HepG2 (cell line): ENCODE data around the gene SOX12. TPM values are rescaled to one million over a fixed set of nuclear protein-coding genes. Genes with fewer than 3 reads are reported as not detected.

Experiments used
- CSRNP1 ChIP-seq: sonication (generic); formaldehyde crosslinking; IDR thresholded peaks from 2 replicates; pipeline ENCODE4 v1.8.1; 2023; ENCODE audit warnings: mild to moderate bottlenecking, missing genetic modification reagents
- DPF2 ChIP-seq: sonication (generic); formaldehyde crosslinking; IDR thresholded peaks from 2 replicates; pipeline ENCODE4 v1.4.0; 2020; ENCODE audit warnings: mild to moderate bottlenecking, low read depth, missing genetic modification reagents, borderline replicate concordance
- NBN ChIP-seq: fragments of 450-650 bp; conservative IDR thresholded peaks from 2 replicates; pipeline ENCODE4 v1.6.1; 2017
- SRSF1 ChIP-seq: fragments of 200-400 bp; formaldehyde crosslinking; optimal IDR thresholded peaks from 2 replicates; pipeline ENCODE3; 2017; ENCODE audit warnings: mild to moderate bottlenecking, low read depth, low read length, moderate library complexity
- USF2 ChIP-seq, 2 experiments: sonication (generic) in 1 of 2; formaldehyde crosslinking in 1 of 2; IDR thresholded peaks; 2 replicates each; pipeline versions ENCODE4 v1.5.1 to v1.6.1; 2011 to 2020; ENCODE audit warnings: borderline replicate concordance in 1 of 2, low read depth in 1 of 2, low read length in 1 of 2, mild to moderate bottlenecking in 1 of 2, missing genetic modification reagents in 1 of 2, moderate library complexity in 1 of 2
- ZMAT5 ChIP-seq: sonication (generic); formaldehyde crosslinking; IDR thresholded peaks from 2 replicates; pipeline ENCODE4 v1.5.0; 2020; ENCODE audit warnings: mild to moderate bottlenecking, low read depth, missing genetic modification reagents, borderline replicate concordance
- ZNF101 ChIP-seq: sonication (generic); formaldehyde crosslinking; IDR thresholded peaks from 2 replicates; pipeline ENCODE4 v1.4.0; 2020; ENCODE audit warnings: mild to moderate bottlenecking, low read depth, missing genetic modification reagents, borderline replicate concordance
- ZNF18 ChIP-seq: sonication (generic); formaldehyde crosslinking; IDR thresholded peaks from 2 replicates; pipeline ENCODE4 v1.8.0; 2022; ENCODE audit warnings: mild to moderate bottlenecking, missing genetic modification reagents; ENCODE audit not compliant: insufficient replicate concordance
- ZNF296 ChIP-seq: sonication (generic); formaldehyde crosslinking; conservative IDR thresholded peaks from 2 replicates; pipeline ENCODE4 v1.5.0; 2020; ENCODE audit warnings: mild to moderate bottlenecking, missing genetic modification reagents
- ZNF326 ChIP-seq: sonication (generic); formaldehyde crosslinking; IDR thresholded peaks from 2 replicates; pipeline ENCODE4 v1.4.0; 2020; ENCODE audit warnings: missing genetic modification reagents, borderline replicate concordance
- ZNF383 ChIP-seq: sonication (generic); formaldehyde crosslinking; IDR thresholded peaks from 2 replicates; pipeline ENCODE4 v1.4.0; 2020; ENCODE audit warnings: missing genetic modification reagents, mild to moderate bottlenecking, borderline replicate concordance
- ZNF577 ChIP-seq: sonication (generic); formaldehyde crosslinking; IDR thresholded peaks from 2 replicates; pipeline ENCODE4 v1.4.0; 2020; ENCODE audit warnings: mild to moderate bottlenecking, low read depth, missing genetic modification reagents, borderline replicate concordance
- ZNF75D ChIP-seq: sonication (generic); formaldehyde crosslinking; IDR thresholded peaks from 2 replicates; pipeline ENCODE4 v1.8.1; 2023; ENCODE audit warnings: missing genetic modification reagents, mild to moderate bottlenecking, borderline replicate concordance
- ZNF781 ChIP-seq: sonication (generic); formaldehyde crosslinking; IDR thresholded peaks from 2 replicates; pipeline ENCODE4 v1.5.1; 2020; ENCODE audit warnings: borderline replicate concordance, mild to moderate bottlenecking, missing genetic modification reagents; ENCODE audit errors: not compliant biosample characterization
- ZNF816 ChIP-seq: sonication (generic); formaldehyde crosslinking; IDR thresholded peaks from 2 replicates; pipeline ENCODE4 v1.8.0; 2022; ENCODE audit warnings: missing genetic modification reagents, mild to moderate bottlenecking, borderline replicate concordance
- polyA plus RNA-seq, 8 experiments: library from polyadenylated mRNA; depleted of rRNA in 3 of 8; stranded (reverse) in 7 of 8; unstranded in 1 of 8; fragments of >200 nt; fragmentation: Illumina TruSeq in 4 of 8; extraction: Trizol in 4 of 8; gene quantifications; 2 replicates each; pipeline versions ENCODE4 v1.2.1 to v1.2.3, GENCODE V29; 2011 to 2016; ENCODE audit warnings: low read depth in 4 of 8, missing spikeins in 1 of 8, mixed read lengths in 1 of 8; ENCODE audit not compliant: insufficient read depth in 1 of 8
- total RNA-seq, 5 experiments: library from RNA; depleted of rRNA; stranded (reverse); fragments of >200 nt; fragmentation: Illumina TruSeq; extraction: Trizol; gene quantifications; 2 replicates each; pipeline ENCODE4 v1.2.3, GENCODE V29; 2016; ENCODE audit warnings: low read depth in 1 of 5

SOX12 gene
- total and polyA plus RNA-seq, 2 of the 13 experiments (the other 11 are each of a cell fraction or from before 2014, with no cell fraction given), result 10.0 to 18.7 TPM

- TF ChIP-seq ZNF75D (CRISPR knock-in tag) (no peak), ZNF816 (CRISPR knock-in tag) (peak; percentile 96; the same call in 1 of the 2 replicates), ZNF101 (CRISPR knock-in tag) (peak; percentile 97; the same call in 1 of the 2 replicates), NBN (no peak), ZNF18 (CRISPR knock-in tag) (peak; percentile 93), DPF2 (CRISPR knock-in tag) (no peak), ZNF326 (CRISPR knock-in tag) (no peak; the same call in 1 of the 2 replicates), ZNF383 (peak; percentile 88; the same call in 1 of the 2 replicates), ZMAT5 (CRISPR knock-in tag) (no peak), SRSF1 (peak; percentile 64), ZNF781 (no peak), USF2 (IDR thresholded peaks at IDR 0.05; ENCODE audit: low read depth, low read length) (peak; percentile 68), USF2 (CRISPR knock-in tag; IDR thresholded peaks at IDR 0.05; ENCODE audit: borderline replicate concordance) (peak; percentile 68; the same call in 1 of the 2 replicates), ZNF577 (CRISPR knock-in tag) (no peak), ZNF296 (peak; percentile 73; the same call in 1 of the 2 replicates), CSRNP1 (CRISPR knock-in tag) (peak; percentile 99; the same call in 1 of the 2 replicates)
Observed at GRCh38 chr20:324177-325044, 941 bp upstream of the SOX12 start (continued).
